HCT116 (cell line): ENCODE measurements around the gene MALL. TPM values are rescaled to one million over a fixed set of nuclear protein-coding genes. Genes with fewer than 3 reads are reported as not detected.

Experiments used
- ATAC-seq: fragments of 200-7000 bp; cut with Tn5 transposase; 2 replicates; pipeline ENCODE4 v1.9.1; 2020; ENCODE audit warnings: mild to moderate bottlenecking, moderate library complexity
- BruUV-seq: library from RNA; stranded (reverse); fragments of 400-500 nt; replicated peaks from 2 replicates; lab custom pipeline; 2021; lab: Mats Ljungman, UMichigan
- CTCF ChIA-PET: fragments of 300-600 bp; sonication (Branson Sonifier 250); formaldehyde crosslinking; loops from one replicate; lab custom pipeline; 2021; ENCODE audit warnings: antibody characterized with exemption; lab: Charles Lee
- POLR2A ChIA-PET: fragments of 300-600, 350-600 bp; sonication (Branson Sonifier 250); formaldehyde crosslinking; loops from one replicate; lab custom pipeline; 2021; ENCODE audit warnings: antibody characterized with exemption; lab: Charles Lee
- RAD21 ChIA-PET, 2 experiments: fragments of 300-600 bp; sonication (Branson Sonifier 250); formaldehyde crosslinking; loops; one replicate each; lab custom pipeline; 2023; ENCODE audit warnings: low total read pairs in 2 of 2; ENCODE audit not compliant: uncharacterized antibody in 2 of 2, unreplicated experiment in 2 of 2, low non-redundant PET in 1 of 2; lab: Charles Lee
- DNase-seq: peaks from one replicate; pipeline ENCODE4 v3.0.0-alpha.2; 2010; ENCODE audit warnings: low read depth, low spot score
- H2AFZ ChIP-seq: fragments of 200-600 bp; shearing (Covaris generic), sonication (generic); 2 replicates; pipeline ENCODE4 v1.6.1; 2017; ENCODE audit warnings: low read depth, mixed run types, mixed read lengths, antibody characterized with exemption, low read length; ENCODE audit not compliant: poor library complexity, severe bottlenecking
- H3K27ac ChIP-seq: 2 replicates; pipeline ENCODE4 v1.5.1; 2012; ENCODE audit warnings: low read depth, low read length
- H3K27me3 ChIP-seq: fragments of 200-600 bp; sonication (generic); 2 replicates; pipeline ENCODE4 v1.6.1; 2016; ENCODE audit warnings: mixed run types, low read length, mixed read lengths; ENCODE audit not compliant: insufficient read depth
- H3K36me3 ChIP-seq, 2 experiments: fragments of 200-500 bp in 1 of 2; fragments of 200-600 bp in 1 of 2; sonication (Bioruptor generic) in 1 of 2; sonication (generic) in 1 of 2; 2 replicates each; pipeline versions ENCODE4 v1.5.1 to v1.6.1; 2014 to 2016; ENCODE audit warnings: low read length in 2 of 2, inconsistent platforms in 1 of 2, mixed read lengths in 1 of 2, mixed run types in 1 of 2; ENCODE audit not compliant: insufficient read depth in 2 of 2, control insufficient read depth in 1 of 2
- H3K4me1 ChIP-seq, 2 experiments: fragments of 200-600 bp in 1 of 2; sonication (generic) in 1 of 2; 2 replicates each; pipeline versions ENCODE4 v1.5.1 to v1.6.1; 2012 to 2017; ENCODE audit warnings: low read length in 2 of 2, inconsistent platforms in 1 of 2, mild to moderate bottlenecking in 1 of 2, mixed read lengths in 1 of 2, mixed run types in 1 of 2, moderate library complexity in 1 of 2; ENCODE audit not compliant: insufficient read depth in 2 of 2, control insufficient read depth in 1 of 2
- H3K4me2 ChIP-seq: fragments of 200-600 bp; sonication (generic); 2 replicates; pipeline ENCODE4 v1.6.1; 2017; ENCODE audit warnings: mixed run types, low read length, mixed read lengths
- H3K4me3 ChIP-seq, 2 experiments: fragments of 200-600 bp in 1 of 2; sonication (generic) in 1 of 2; replicated peaks in 1 of 2; 2 replicates each; pipeline ENCODE4 v1.5.1; 2011 to 2016; ENCODE audit warnings: low read length in 2 of 2, control low read depth in 1 of 2, low read depth in 1 of 2, mild to moderate bottlenecking in 1 of 2, mixed read lengths in 1 of 2, mixed run types in 1 of 2
- H3K79me2 ChIP-seq: fragments of 200-600 bp; sonication (generic); 2 replicates; pipeline ENCODE4 v1.6.1; 2017; ENCODE audit warnings: mild to moderate bottlenecking, mixed run types, low read length, moderate library complexity, mixed read lengths; ENCODE audit not compliant: insufficient read depth
- H3K9ac ChIP-seq: fragments of 200-600 bp; sonication (generic); 2 replicates; pipeline ENCODE4 v1.6.1; 2016; ENCODE audit warnings: low read length, mixed read lengths
- H3K9me2 ChIP-seq: fragments of 200-600 bp; sonication (generic), shearing (Covaris generic); 2 replicates; pipeline ENCODE4 v1.6.1; 2017; ENCODE audit warnings: mixed run types, mild to moderate bottlenecking, moderate library complexity; ENCODE audit not compliant: insufficient read depth
- H3K9me3 ChIP-seq, 2 experiments: fragments of 200-500 bp in 1 of 2; fragments of 200-600 bp in 1 of 2; sonication (Bioruptor generic) in 1 of 2; sonication (generic) in 1 of 2; 2 replicates each; pipeline ENCODE4 v1.6.1; 2014 to 2017; ENCODE audit warnings: low read length in 2 of 2, mixed read lengths in 2 of 2, inconsistent platforms in 1 of 2, low read depth in 1 of 2, mild to moderate bottlenecking in 1 of 2, mixed run types in 1 of 2, moderate library complexity in 1 of 2; ENCODE audit not compliant: control insufficient read depth in 1 of 2, insufficient read depth in 1 of 2
- H4K20me1 ChIP-seq: fragments of 200-600 bp; sonication (generic), shearing (Covaris generic); 2 replicates; pipeline ENCODE4 v1.6.1; 2017; ENCODE audit warnings: mixed run types, mild to moderate bottlenecking, moderate library complexity; ENCODE audit not compliant: insufficient read depth
- CEBPB ChIP-seq: IDR thresholded peaks from 2 replicates; pipeline ENCODE4 v1.6.1; 2012; ENCODE audit warnings: low read depth
- EGR1 ChIP-seq: IDR thresholded peaks from 2 replicates; pipeline ENCODE4 v1.6.1; 2012; ENCODE audit warnings: low read depth
- ELF1 ChIP-seq: IDR thresholded peaks from 2 replicates; pipeline ENCODE4 v1.6.1; 2012; ENCODE audit warnings: low read depth, borderline replicate concordance
- RAD21 ChIP-seq: IDR thresholded peaks from 2 replicates; pipeline ENCODE4 v1.6.1; 2012; ENCODE audit warnings: low read depth, mild to moderate bottlenecking
- SIN3A ChIP-seq: IDR thresholded peaks from 2 replicates; pipeline ENCODE4 v1.6.1; 2012; ENCODE audit warnings: low read depth
- SRF ChIP-seq: IDR thresholded peaks from 2 replicates; pipeline ENCODE4 v1.6.1; 2012; ENCODE audit warnings: low read depth
- YY1 ChIP-seq: IDR thresholded peaks from 2 replicates; pipeline ENCODE4 v1.6.1; 2011; ENCODE audit warnings: low read length, low read depth, moderate library complexity, mild to moderate bottlenecking; ENCODE audit not compliant: insufficient replicate concordance; ENCODE audit errors: extremely low read depth
- intact Hi-C: fragments of 100-400 bp; cut with micrococcal nuclease; formaldehyde crosslinking; loops from 2 replicates; pipeline ENCODE4 v1.10.0; 2022
- total RNA-seq: library from RNA; stranded (reverse); gene quantifications from one replicate; pipeline ENCODE4 v1.2.1, GENCODE V29; 2021; ENCODE audit not compliant: unreplicated experiment

The MALL gene
- total RNA-seq, 1 experiment from 2014 or later: 223 TPM

DNA sequence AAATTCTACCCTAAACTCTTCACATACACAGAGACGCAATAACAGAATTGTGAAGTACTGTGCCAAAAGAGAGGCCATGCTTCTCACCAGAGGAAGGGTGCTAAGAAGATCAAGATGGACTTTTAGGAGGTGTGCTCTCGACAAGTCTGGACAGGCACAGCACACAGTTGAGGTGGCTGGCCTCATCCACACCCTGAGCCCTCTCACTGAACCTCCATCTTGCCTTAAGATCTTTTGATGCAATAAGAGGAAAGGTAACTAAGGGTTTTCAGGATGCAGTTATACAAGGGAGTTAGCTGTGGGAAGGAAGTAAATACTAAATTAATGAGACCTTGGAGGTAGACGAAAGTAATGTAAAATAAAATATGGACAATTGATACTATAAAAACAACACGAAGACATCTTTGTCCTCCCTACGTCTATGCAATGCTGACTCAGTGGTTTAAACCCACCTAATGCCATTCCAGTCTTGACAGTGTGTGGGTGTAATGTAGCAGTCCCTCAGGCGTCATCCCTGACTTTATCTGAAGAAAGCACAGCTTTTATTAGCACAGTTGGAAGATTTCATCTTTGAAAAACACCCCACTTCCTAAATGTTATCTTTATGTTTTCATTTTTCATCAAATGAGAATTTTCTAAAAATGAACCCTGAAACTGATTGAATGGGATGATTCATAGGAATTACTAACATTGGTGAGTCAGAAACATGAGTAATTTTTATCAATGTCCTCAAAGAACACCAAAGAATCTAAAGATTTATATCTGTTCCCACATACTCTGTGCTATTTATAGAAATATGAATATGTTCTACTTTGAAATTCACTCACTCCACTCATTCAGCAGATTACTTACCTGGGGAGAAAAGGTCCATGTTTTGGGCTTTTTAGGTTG lies 34.0 kb upstream of the MALL start (continued):
- TF ChIP-seq ELF1 (no peak), RAD21 (peak; percentile 28; the same call in 1 of the 2 replicates), CEBPB (peak; percentile 84)

DNA sequence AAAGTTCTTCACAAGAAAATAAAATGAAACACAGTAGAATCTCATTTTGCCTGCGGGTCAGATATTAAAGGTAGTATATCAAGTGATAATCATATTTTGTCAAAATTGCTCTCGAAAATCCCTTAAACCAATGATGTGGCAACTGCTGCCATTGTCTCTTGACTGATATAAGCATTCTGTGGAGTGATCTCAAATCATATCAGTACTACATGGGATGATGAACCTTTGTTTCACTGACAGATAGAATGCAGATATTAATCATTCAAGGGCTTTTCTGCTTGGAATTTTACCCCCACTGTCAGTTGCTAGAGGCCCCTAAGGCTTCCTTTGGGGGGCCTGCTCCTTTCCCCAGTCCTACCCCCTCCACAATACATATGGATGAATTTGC lies 31.3 kb upstream of the MALL start:
- Histone ChIP-seq H3K9me2 (no peaks in the 10 kb centered on the region), H3K36me3 (peaks cover 0 to 16% of the 10 kb centered on the region in 2 experiments; a peak in 2 of 4 replicates), H3K79me2 (no peaks in the 10 kb centered on the region), H4K20me1 (no peaks in the 10 kb centered on the region), H3K9me3 (no peaks in the 10 kb centered on the region; a peak in 2 of 4 replicates), H3K27me3 (no peaks in the 10 kb centered on the region), H3K9ac (no peak overlapping the region), H3K4me2 (no peak overlapping the region), H3K27ac (no peak overlapping the region), H3K4me1 (peaks cover 35 to 58% of the 10 kb centered on the region in 2 experiments), H3K4me3 (no peak overlapping the region), H2AFZ (no peak overlapping the region)
- TF ChIP-seq SRF (no peak), YY1 (no peak)
- CTCF ChIA-PET: no interaction called here
- no TSS peak for BruUV-seq
- no peak for DNase-seq
- POLR2A ChIA-PET: no interaction called here
- RAD21 ChIA-PET: no interaction called here
- ATAC-seq: no peak
- intact Hi-C loops: no loop called here

DNA sequence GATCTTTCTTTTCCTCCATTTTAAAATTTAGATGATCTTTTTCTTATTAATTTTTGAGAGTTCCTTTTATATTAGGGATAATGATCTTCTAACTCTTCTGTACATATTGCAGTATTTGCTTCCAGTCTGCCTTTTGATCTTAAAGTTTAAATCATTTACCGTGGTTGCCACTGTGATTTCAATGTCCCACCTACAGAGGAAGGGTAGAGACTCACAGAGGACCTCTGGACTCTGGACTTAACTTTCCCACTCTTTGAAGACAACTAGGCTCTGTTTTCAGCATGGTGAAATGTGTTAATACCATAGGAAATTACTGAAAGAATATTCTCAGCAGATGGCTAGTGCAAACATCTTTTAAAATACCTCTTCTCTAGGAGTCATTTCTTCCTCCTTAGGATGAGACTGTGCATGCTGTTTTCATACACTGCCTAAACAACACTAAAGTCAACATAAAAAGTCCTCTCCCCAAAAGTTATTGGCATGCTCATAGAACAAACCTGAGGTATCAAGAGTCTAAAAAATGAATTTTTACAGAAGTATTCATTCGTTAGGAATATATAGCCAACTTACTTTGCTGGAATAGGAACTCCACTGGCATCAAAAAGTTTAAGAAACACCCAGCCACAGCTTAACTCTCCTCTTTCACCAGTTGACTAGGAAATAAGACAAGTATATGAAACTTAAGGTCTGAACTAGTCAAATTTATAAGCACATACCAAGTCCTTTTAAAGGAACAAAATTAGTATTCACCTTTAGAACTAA lies 30.7 kb upstream of the MALL start:
- Histone ChIP-seq H3K4me3 (no peak overlapping the region), H3K9me3 (no peaks in the 10 kb centered on the region; a peak in 2 of 4 replicates), H3K79me2 (no peaks in the 10 kb centered on the region), H3K9ac (no peak overlapping the region), H3K9me2 (no peaks in the 10 kb centered on the region), H3K36me3 (peaks cover 0 to 16% of the 10 kb centered on the region in 2 experiments; a peak in 2 of 4 replicates), H2AFZ (no peak overlapping the region), H3K27me3 (no peaks in the 10 kb centered on the region), H3K4me1 (peaks cover 33 to 52% of the 10 kb centered on the region in 2 experiments), H3K4me2 (no peak overlapping the region), H3K27ac (no peak overlapping the region), H4K20me1 (no peaks in the 10 kb centered on the region)
- ChIA-PET RAD21 (no interaction called here), POLR2A (no interaction called here), CTCF (no interaction called here)
- TF ChIP-seq EGR1 (no peak), SIN3A (no peak)
- intact Hi-C loops: no loop called here
- no peak for ATAC-seq
- no peak for DNase-seq
- BruUV-seq: no TSS peak
